ENCODE data around the gene BRCA2.

DNA sequence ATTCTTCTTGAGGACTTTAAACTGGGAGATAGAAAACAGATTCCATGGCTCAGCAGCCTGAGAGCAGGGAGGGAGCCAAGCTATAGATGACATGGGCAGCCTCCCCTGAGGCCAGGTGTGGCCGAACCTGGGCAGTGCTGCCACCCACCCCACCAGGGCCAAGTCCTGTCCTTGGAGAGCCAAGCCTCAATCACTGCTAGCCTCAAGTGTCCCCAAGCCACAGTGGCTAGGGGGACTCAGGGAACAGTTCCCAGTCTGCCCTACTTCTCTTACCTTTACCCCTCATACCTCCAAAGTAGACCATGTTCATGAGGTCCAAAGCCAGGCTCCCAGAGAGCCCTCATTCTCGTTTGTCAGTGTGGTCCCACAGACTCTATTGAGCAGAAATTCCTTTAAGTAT lies 104.6 kb downstream of the BRCA2 start:
- TF ChIP-seq, protein P1, sequence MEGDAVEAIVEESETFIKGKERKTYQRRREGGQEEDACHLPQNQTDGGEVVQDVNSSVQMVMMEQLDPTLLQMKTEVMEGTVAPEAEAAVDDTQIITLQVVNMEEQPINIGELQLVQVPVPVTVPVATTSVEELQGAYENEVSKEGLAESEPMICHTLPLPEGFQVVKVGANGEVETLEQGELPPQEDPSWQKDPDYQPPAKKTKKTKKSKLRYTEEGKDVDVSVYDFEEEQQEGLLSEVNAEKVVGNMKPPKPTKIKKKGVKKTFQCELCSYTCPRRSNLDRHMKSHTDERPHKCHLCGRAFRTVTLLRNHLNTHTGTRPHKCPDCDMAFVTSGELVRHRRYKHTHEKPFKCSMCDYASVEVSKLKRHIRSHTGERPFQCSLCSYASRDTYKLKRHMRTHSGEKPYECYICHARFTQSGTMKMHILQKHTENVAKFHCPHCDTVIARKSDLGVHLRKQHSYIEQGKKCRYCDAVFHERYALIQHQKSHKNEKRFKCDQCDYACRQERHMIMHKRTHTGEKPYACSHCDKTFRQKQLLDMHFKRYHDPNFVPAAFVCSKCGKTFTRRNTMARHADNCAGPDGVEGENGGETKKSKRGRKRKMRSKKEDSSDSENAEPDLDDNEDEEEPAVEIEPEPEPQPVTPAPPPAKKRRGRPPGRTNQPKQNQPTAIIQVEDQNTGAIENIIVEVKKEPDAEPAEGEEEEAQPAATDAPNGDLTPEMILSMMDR (IDR thresholded peaks at IDR 0.05; ENCODE audit: insufficient read depth, low read length, poor library complexity, severe bottlenecking), result no peak
- no peak for TF ChIP-seq EZH2phosphoT487 (conservative IDR thresholded peaks at IDR 0.05; ENCODE audit: low read length)

Measured in SU-DHL-6 (cell line).